Immature natural killer cell (primary cell): ENCODE results near the gene TYW3. TPM values are rescaled to one million over a fixed set of nuclear protein-coding genes. Genes with fewer than 3 reads are reported as not detected.
"Not testable (repeated sequence)": the region's sequence is repeated elsewhere in the genome, so short reads cannot be mapped to it uniquely, and the experiment has no call there.

Experiments used
- DNase-seq, 3 donors: peaks; one replicate each; pipeline ENCODE4 v3.0.0; 2022; ENCODE audit warnings: mixed read lengths in 1 of 3
- H3K27ac Mint-ChIP-seq, 6 donors: one replicate each; pipeline ENCODE4 v1.8.0; 2020; ENCODE audit warnings: mixed read lengths in 6 of 6, mild to moderate bottlenecking in 5 of 6, inconsistent platforms in 4 of 6, moderate library complexity in 3 of 6
- H3K27me3 Mint-ChIP-seq, 3 donors: one replicate each; pipeline ENCODE4 v1.8.0; 2020 to 2021; ENCODE audit warnings: low read depth in 3 of 3, mild to moderate bottlenecking in 3 of 3, mixed read lengths in 3 of 3, moderate library complexity in 3 of 3, inconsistent platforms in 1 of 3
- H3K36me3 Mint-ChIP-seq, 3 donors: one replicate each; pipeline ENCODE4 v1.8.0; 2020; ENCODE audit warnings: mixed read lengths in 3 of 3, inconsistent platforms in 2 of 3, mild to moderate bottlenecking in 2 of 3
- H3K4me1 Mint-ChIP-seq, 2 donors: one replicate each; pipeline ENCODE4 v1.8.0; 2020; ENCODE audit warnings: inconsistent platforms in 2 of 2, mild to moderate bottlenecking in 2 of 2, mixed read lengths in 2 of 2, moderate library complexity in 1 of 2
- H3K4me3 Mint-ChIP-seq, 5 donors: one replicate each; pipeline ENCODE4 v1.8.0; 2020; ENCODE audit warnings: mild to moderate bottlenecking in 5 of 5, mixed read lengths in 5 of 5, inconsistent platforms in 3 of 5, moderate library complexity in 3 of 5
- H3K9me3 Mint-ChIP-seq, 6 donors: one replicate each; pipeline ENCODE4 v1.8.0; 2020; ENCODE audit warnings: mild to moderate bottlenecking in 6 of 6, mixed read lengths in 6 of 6, inconsistent platforms in 4 of 6, moderate library complexity in 3 of 6
- polyA plus RNA-seq, 3 donors: library from polyadenylated mRNA; unstranded; fragments of 300-500 nt; fragmentation: Illumina TruSeq; gene quantifications; one replicate each; pipeline ENCODE4 v1.2.3, GENCODE V29; 2021

TYW3 gene
- polyA plus RNA-seq, 3 donors from 2014 or later: 4.8 to 12.5 (median 7.6) TPM

GRCh38 chr1:74714429-74715235 is 18.3 kb upstream of the TYW3 start:
- Mint-ChIP-seq H3K27ac (peak overlapping the region in 2 of 6 donors; percentile 33 to 36), H3K9me3 (no peaks in the 10 kb centered on the region), H3K36me3 (peaks cover 4 to 31% (median 12%) of the 10 kb centered on the region in 3 donors), H3K4me1 (no peaks in the 10 kb centered on the region), H3K4me3 (no peak overlapping the region), H3K27me3 (peaks cover 0 to 1% (median 0%) of the 10 kb centered on the region in 3 donors)
- no peak for DNase-seq

GRCh38 chr1:74715236-74715502 is 17.8 kb upstream of the TYW3 start:
- Mint-ChIP-seq H3K4me3 (no peak overlapping the region), H3K36me3 (peaks cover 6 to 31% (median 12%) of the 10 kb centered on the region in 3 donors), H3K9me3 (no peaks in the 10 kb centered on the region), H3K4me1 (no peaks in the 10 kb centered on the region), H3K27me3 (peaks cover 0 to 1% (median 0%) of the 10 kb centered on the region in 3 donors), H3K27ac (no peak overlapping the region)
- DNase-seq: no peak

GRCh38 chr1:74715806-74716205 is 17.1 kb upstream of the TYW3 start:
- Mint-ChIP-seq H3K27ac (no peak overlapping the region), H3K36me3 (peaks cover 10 to 31% (median 13%) of the 10 kb centered on the region in 3 donors)

GRCh38 chr1:74716822-74717221 is 16.1 kb upstream of the TYW3 start:
- Mint-ChIP-seq H3K36me3 (peaks cover 17 to 34% (median 18%) of the 10 kb centered on the region in 3 donors), H3K4me1 (peaks cover 0 to 2% of the 10 kb centered on the region in 2 donors), H3K9me3 (no peaks in the 10 kb centered on the region), H3K27ac (no peak overlapping the region), H3K27me3 (no peaks in the 10 kb centered on the region), H3K4me3 (no peak overlapping the region)
- DNase-seq: no peak

More at GRCh38 chr1:74715806-74716205, 17.1 kb upstream of the TYW3 start:
- Mint-ChIP-seq H3K27me3 (no peaks in the 10 kb centered on the region), H3K9me3 (no peaks in the 10 kb centered on the region), H3K4me1 (no peaks in the 10 kb centered on the region), H3K4me3 (no peak overlapping the region)
- no peak for DNase-seq

GRCh38 chr1:74717626-74718025 is 15.3 kb upstream of the TYW3 start:
- no peak for DNase-seq
- Mint-ChIP-seq H3K36me3 (peaks cover 22 to 35% (median 23%) of the 10 kb centered on the region in 3 donors), H3K27ac (no peak overlapping the region)

GRCh38 chr1:74726063-74726462 is 6.9 kb upstream of the TYW3 start:
- H3K27ac Mint-ChIP-seq: no peak overlapping the region
- no peaks in the 10 kb centered on the region for H3K9me3 Mint-ChIP-seq
- H3K36me3 Mint-ChIP-seq: peaks cover 28 to 48% (median 37%) of the 10 kb centered on the region in 3 donors
- H3K4me1 Mint-ChIP-seq: peaks cover 36 to 56% of the 10 kb centered on the region in 2 donors
- no peak overlapping the region for H3K4me3 Mint-ChIP-seq
- DNase-seq: no peak
- no peaks in the 10 kb centered on the region for H3K27me3 Mint-ChIP-seq

More at GRCh38 chr1:74717626-74718025, 15.3 kb upstream of the TYW3 start:
- H3K9me3 Mint-ChIP-seq: no peaks in the 10 kb centered on the region
- no peak overlapping the region for H3K4me3 Mint-ChIP-seq
- H3K4me1 Mint-ChIP-seq: peaks cover 0 to 2% of the 10 kb centered on the region in 2 donors
- H3K27me3 Mint-ChIP-seq: no peaks in the 10 kb centered on the region

GRCh38 chr1:74728736-74729135 is 4.2 kb upstream of the TYW3 start:
- Mint-ChIP-seq H3K27me3 (peaks cover 3 to 10% (median 10%) of the 10 kb centered on the region in 3 donors), H3K9me3 (no peaks in the 10 kb centered on the region), H3K36me3 (peaks cover 10 to 27% (median 24%) of the 10 kb centered on the region in 3 donors), H3K4me1 (peaks cover 52 to 78% of the 10 kb centered on the region in 2 donors), H3K27ac (peak overlapping the region in 3 of 6 donors; percentile 23 to 68 (median 50)), H3K4me3 (no peak overlapping the region)
- DNase-seq: no peak

GRCh38 chr1:74729741-74730478 is 3.0 kb upstream of the TYW3 start:
- peaks cover 3 to 10% (median 10%) of the 10 kb centered on the region in 3 donors for H3K27me3 Mint-ChIP-seq
- no peaks in the 10 kb centered on the region for H3K9me3 Mint-ChIP-seq
- DNase-seq: no peak
- peaks cover 64 to 84% of the 10 kb centered on the region in 2 donors for H3K4me1 Mint-ChIP-seq
- H3K27ac Mint-ChIP-seq: peak overlapping the region in 5 of 6 donors; percentile 5 to 81 (median 32)
- no peak overlapping the region for H3K4me3 Mint-ChIP-seq
- H3K36me3 Mint-ChIP-seq: peaks cover 9 to 20% (median 16%) of the 10 kb centered on the region in 3 donors

GRCh38 chr1:74731399-74732052 is 1.4 kb upstream of the TYW3 start:
- H3K4me3 Mint-ChIP-seq: peak overlapping the region; percentile 50 to 99 (median 80)
- peaks cover 63 to 79% of the 10 kb centered on the region in 2 donors for H3K4me1 Mint-ChIP-seq
- H3K27ac Mint-ChIP-seq: peak overlapping the region; percentile 63 to 90 (median 78)
- peaks cover 7 to 12% (median 9%) of the 10 kb centered on the region in 3 donors for H3K36me3 Mint-ChIP-seq
- H3K27me3 Mint-ChIP-seq: peaks cover 3 to 10% (median 10%) of the 10 kb centered on the region in 3 donors
- no peak for DNase-seq
- no peaks in the 10 kb centered on the region for H3K9me3 Mint-ChIP-seq

GRCh38 chr1:74732071-74732946 is 643 bp upstream of the TYW3 start:
- not testable (repeated sequence) for H3K9me3 Mint-ChIP-seq, DNase-seq
- peak overlapping the region; percentile 89 to 99 (median 96) for H3K27ac Mint-ChIP-seq
- H3K4me3 Mint-ChIP-seq: peak overlapping the region; percentile 93 to 99 (median 98)
- peaks cover 3 to 10% (median 10%) of the 10 kb centered on the region in 3 donors for H3K27me3 Mint-ChIP-seq
- peaks cover 60 to 71% of the 10 kb centered on the region in 2 donors for H3K4me1 Mint-ChIP-seq
- H3K36me3 Mint-ChIP-seq: peaks cover 6 to 13% (median 9%) of the 10 kb centered on the region in 3 donors

GRCh38 chr1:74733604-74734484 is 892 bp downstream of the TYW3 start:
- peaks cover 52 to 61% of the 10 kb centered on the region in 2 donors for H3K4me1 Mint-ChIP-seq
- no peaks in the 10 kb centered on the region for H3K9me3 Mint-ChIP-seq
- H3K4me3 Mint-ChIP-seq: peak overlapping the region; percentile 93 to 99 (median 98)
- peaks cover 3 to 10% (median 10%) of the 10 kb centered on the region in 3 donors for H3K27me3 Mint-ChIP-seq
- peak overlapping the region; percentile 89 to 99 (median 96) for H3K27ac Mint-ChIP-seq
- peak; percentile 66 to 74 (median 70) for DNase-seq
- peaks cover 17 to 21% (median 19%) of the 10 kb centered on the region in 3 donors for H3K36me3 Mint-ChIP-seq

GRCh38 chr1:74737333-74737732 is 4.4 kb downstream of the TYW3 start:
- Mint-ChIP-seq H3K9me3 (no peaks in the 10 kb centered on the region), H3K36me3 (peaks cover 28 to 53% (median 47%) of the 10 kb centered on the region in 3 donors), H3K27ac (no peak overlapping the region)

More at GRCh38 chr1:74737333-74737732, 4.4 kb downstream of the TYW3 start:
- peaks cover 6 to 10% (median 10%) of the 10 kb centered on the region in 3 donors for H3K27me3 Mint-ChIP-seq
- peaks cover 26 to 30% of the 10 kb centered on the region in 2 donors for H3K4me1 Mint-ChIP-seq
- no peak overlapping the region for H3K4me3 Mint-ChIP-seq
- no peak for DNase-seq
